ENCODE results near the gene DNAJC4. TPM values are rescaled to one million over a fixed set of nuclear protein-coding genes. Genes with fewer than 3 reads are reported as not detected.

The DNAJC4 gene
- total RNA-seq, 1 donor from 2014 or later, result 13.5 TPM

- no peak for DNase-seq (ENCODE audit: low spot score)
Measured at GRCh38 chr11:64276653-64277431, 46.5 kb downstream of the DNAJC4 start.

GRCh38 chr11:64278576-64279190 lies 48.3 kb downstream of the DNAJC4 start:
- no peak for DNase-seq (ENCODE audit: low spot score)

- no peak for DNase-seq (ENCODE audit: low spot score)
Measured at GRCh38 chr11:64281957-64282770, 51.8 kb downstream of the DNAJC4 start.

GRCh38 chr11:64283092-64283491 lies 52.7 kb downstream of the DNAJC4 start:
- DNase-seq (ENCODE audit: low spot score), result no peak

Other genes starting within 250 kb of the DNAJC4 start
- 17.6 TPM for gene OTUB1, start 244.1 kb upstream of the DNAJC4 start, total RNA-seq (ENCODE audit: insufficient read depth, low replicate concordance)
- 0.48 TPM for gene FLRT1, start 194.6 kb upstream of the DNAJC4 start, total RNA-seq (ENCODE audit: insufficient read depth, low replicate concordance)
- gene MACROD1, start 64.4 kb upstream of the DNAJC4 start, total RNA-seq (ENCODE audit: insufficient read depth, low replicate concordance), result 8.9 TPM
- 47.2 TPM for gene STIP1, start 44.4 kb upstream of the DNAJC4 start, total RNA-seq (ENCODE audit: insufficient read depth, low replicate concordance)
- 14.2 TPM for gene FERMT3, start 23.8 kb upstream of the DNAJC4 start, total RNA-seq (ENCODE audit: insufficient read depth, low replicate concordance)
- 23.6 TPM for gene TRPT1, start 4.4 kb upstream of the DNAJC4 start, total RNA-seq (ENCODE audit: insufficient read depth, low replicate concordance)
- 17.3 TPM for gene NUDT22, start 4.3 kb upstream of the DNAJC4 start, total RNA-seq (ENCODE audit: insufficient read depth, low replicate concordance)
- 46.9 TPM for gene VEGFB, start 4.0 kb downstream of the DNAJC4 start, total RNA-seq (ENCODE audit: insufficient read depth, low replicate concordance)
- 32.7 TPM for gene FKBP2, start 10.5 kb downstream of the DNAJC4 start, total RNA-seq (ENCODE audit: insufficient read depth, low replicate concordance)
- gene PPP1R14B, start 16.4 kb downstream of the DNAJC4 start, total RNA-seq (ENCODE audit: insufficient read depth, low replicate concordance), result 60.4 TPM
- 17.6 TPM for gene PLCB3, start 21.0 kb downstream of the DNAJC4 start, total RNA-seq (ENCODE audit: insufficient read depth, low replicate concordance)
- gene BAD, start 54.1 kb downstream of the DNAJC4 start, total RNA-seq (ENCODE audit: insufficient read depth, low replicate concordance), result 52.5 TPM
- gene GPR137, start 55.3 kb downstream of the DNAJC4 start, total RNA-seq (ENCODE audit: insufficient read depth, low replicate concordance), result 0.48 TPM
- 3.6 TPM for gene KCNK4, start 60.8 kb downstream of the DNAJC4 start, total RNA-seq (ENCODE audit: insufficient read depth, low replicate concordance)
- gene CATSPERZ, start 69.8 kb downstream of the DNAJC4 start, total RNA-seq (ENCODE audit: insufficient read depth, low replicate concordance), result not detected
- 12.0 TPM for gene ESRRA, start 75.0 kb downstream of the DNAJC4 start, total RNA-seq (ENCODE audit: insufficient read depth, low replicate concordance)
- 226 TPM for gene TRMT112, start 87.0 kb downstream of the DNAJC4 start, total RNA-seq (ENCODE audit: insufficient read depth, low replicate concordance)
- gene PRDX5, start 87.6 kb downstream of the DNAJC4 start, total RNA-seq (ENCODE audit: insufficient read depth, low replicate concordance), result 152 TPM
- 3.6 TPM for gene CCDC88B, start 109.7 kb downstream of the DNAJC4 start, total RNA-seq (ENCODE audit: insufficient read depth, low replicate concordance)
- gene RPS6KA4, start 128.6 kb downstream of the DNAJC4 start, total RNA-seq (ENCODE audit: insufficient read depth, low replicate concordance), result 16.4 TPM

All from umbilical cord (tissue), 2 donors.